ENCODE results near the gene COLEC11.

- no peak for TF ChIP-seq CTCF (IDR thresholded peaks at IDR 0.05)
- no peak for TF ChIP-seq EZH2 (IDR thresholded peaks at IDR 0.05; ENCODE audit: borderline replicate concordance, insufficient read depth, low read depth, low read length, poor library complexity, severe bottlenecking)
Observed at GRCh38 chr2:3643371-3644245, 48.7 kb downstream of the COLEC11 start.

All from B cell (primary cell).